ENCODE measurements around the gene FFAR1. TPM values are rescaled to one million over a fixed set of nuclear protein-coding genes. Genes with fewer than 3 reads are reported as not detected.

The FFAR1 gene
- total RNA-seq, 1 donor from 2014 or later: not detected

DNA sequence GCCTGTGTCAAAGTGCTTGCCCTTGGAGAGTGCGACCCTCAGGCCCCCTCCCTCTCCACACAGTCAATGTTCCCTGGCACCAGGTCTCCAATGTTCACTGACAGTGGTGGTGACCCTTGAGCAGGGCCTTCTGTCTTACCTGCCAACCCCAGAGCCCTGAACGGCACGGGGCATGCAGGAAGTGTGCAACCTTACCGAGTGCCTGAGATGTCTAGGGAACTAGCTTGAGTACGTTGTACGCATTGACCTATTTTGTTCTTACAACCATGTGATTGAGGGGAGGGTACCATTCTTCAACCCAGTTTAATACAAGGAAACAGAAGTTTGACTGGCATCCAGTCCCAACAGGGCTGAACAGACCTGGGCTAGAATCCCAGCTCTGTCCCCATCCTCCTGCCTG, 42.5 kb upstream of the FFAR1 start:
- no peak overlapping the region for H3K27ac ChIP-seq (ENCODE audit: low read depth, low read length)
- no peaks in the 10 kb centered on the region for H3K36me3 ChIP-seq (ENCODE audit: control insufficient read depth in 3 of 3, insufficient read depth in 3 of 3, low read length in 3 of 3)
- peaks cover 21 to 39% (median 23%) of the 10 kb centered on the region in 3 donors for H3K27me3 ChIP-seq (ENCODE audit: control insufficient read depth in 3 of 3, insufficient read depth in 3 of 3, low read length in 3 of 3)
- no peaks in the 10 kb centered on the region for H3K4me1 ChIP-seq (ENCODE audit: control insufficient read depth in 3 of 3, insufficient read depth in 3 of 3, low read length in 3 of 3)
- H3K9ac ChIP-seq (ENCODE audit: low read depth in 1 of 3, low read length in 3 of 3): no peak overlapping the region
- H3K4me3 ChIP-seq (ENCODE audit: low read length in 3 of 3): no peak overlapping the region
- no peaks in the 10 kb centered on the region for H3K9me3 ChIP-seq (ENCODE audit: control insufficient read depth in 3 of 3, low read length in 3 of 3)

DNA sequence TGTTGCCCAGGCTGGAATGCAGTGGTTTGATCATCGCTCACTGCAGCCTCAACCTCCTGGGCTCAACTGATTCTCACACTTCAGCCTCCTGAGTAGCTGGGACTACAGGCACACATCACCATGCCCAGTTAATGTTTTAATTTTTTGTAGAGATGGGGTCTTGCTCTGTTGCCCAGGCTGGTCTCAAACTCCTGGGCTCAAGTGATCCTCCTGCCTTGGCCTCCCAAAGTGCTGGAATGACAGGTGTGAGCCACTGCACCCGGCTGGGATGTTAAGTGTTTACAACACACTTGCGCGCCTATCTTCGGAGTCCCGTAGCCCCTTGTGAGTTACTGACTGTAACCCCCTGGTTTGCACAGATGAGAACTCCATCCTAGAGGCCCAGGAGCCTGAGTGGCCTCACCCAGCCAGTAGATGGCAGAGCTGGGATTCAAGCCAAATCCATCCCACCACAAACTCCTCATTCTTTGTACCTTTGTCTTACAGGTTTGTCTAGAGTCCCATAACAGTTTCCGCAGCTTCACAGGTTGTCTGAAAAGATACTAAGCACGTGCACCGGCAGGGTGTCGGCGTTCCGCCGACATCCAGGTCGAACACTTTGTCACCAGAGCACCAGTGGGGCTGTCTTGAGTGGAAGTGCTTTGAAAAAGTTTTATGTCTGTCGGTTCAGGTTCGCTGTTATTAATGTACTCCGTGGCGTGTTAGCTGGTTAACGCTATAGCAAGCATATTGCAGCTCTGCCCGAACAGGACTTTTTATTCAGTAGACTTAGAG, 41.0 kb upstream of the FFAR1 start:
- no peaks in the 10 kb centered on the region for H3K4me1 ChIP-seq (ENCODE audit: control insufficient read depth in 3 of 3, insufficient read depth in 3 of 3, low read length in 3 of 3)
- H3K36me3 ChIP-seq (ENCODE audit: control insufficient read depth in 3 of 3, insufficient read depth in 3 of 3, low read length in 3 of 3): no peaks in the 10 kb centered on the region
- H3K27me3 ChIP-seq (ENCODE audit: control insufficient read depth in 3 of 3, insufficient read depth in 3 of 3, low read length in 3 of 3): peaks cover 14 to 26% (median 18%) of the 10 kb centered on the region in 3 donors
- no peaks in the 10 kb centered on the region for H3K9me3 ChIP-seq (ENCODE audit: control insufficient read depth in 3 of 3, low read length in 3 of 3)
- H3K9ac ChIP-seq (ENCODE audit: low read depth in 1 of 3, low read length in 3 of 3): no peak overlapping the region
- H3K27ac ChIP-seq (ENCODE audit: low read depth, low read length): no peak overlapping the region
- no peak overlapping the region for H3K4me3 ChIP-seq (ENCODE audit: low read length in 3 of 3)

DNA sequence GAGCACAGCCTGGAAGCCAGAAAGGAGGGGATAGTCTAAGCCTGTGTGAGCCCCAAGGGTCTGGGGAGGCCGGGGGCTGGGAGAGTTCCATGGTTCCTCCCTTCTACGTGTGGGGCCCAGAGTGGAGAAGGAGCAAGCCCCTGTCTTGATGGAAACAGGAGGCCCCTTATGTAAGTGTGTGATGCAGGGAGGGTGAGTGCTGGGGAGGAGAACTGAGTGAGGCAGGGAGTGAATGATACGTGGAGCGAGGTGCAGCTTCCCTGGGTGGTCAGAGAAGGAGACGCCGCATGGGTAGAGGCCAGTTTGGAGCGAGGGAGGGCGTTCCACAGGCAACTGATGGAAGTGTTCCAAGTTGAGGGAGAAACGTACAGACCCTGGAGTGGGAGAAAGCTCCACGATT, 39.8 kb upstream of the FFAR1 start:
- H3K9ac ChIP-seq (ENCODE audit: low read depth in 1 of 3, low read length in 3 of 3): no peak overlapping the region
- H3K36me3 ChIP-seq (ENCODE audit: control insufficient read depth in 3 of 3, insufficient read depth in 3 of 3, low read length in 3 of 3): no peaks in the 10 kb centered on the region
- H3K4me3 ChIP-seq (ENCODE audit: low read length in 3 of 3): no peak overlapping the region
- no peaks in the 10 kb centered on the region for H3K9me3 ChIP-seq (ENCODE audit: control insufficient read depth in 3 of 3, low read length in 3 of 3)
- H3K27me3 ChIP-seq (ENCODE audit: control insufficient read depth in 3 of 3, insufficient read depth in 3 of 3, low read length in 3 of 3): peaks cover 9 to 16% (median 14%) of the 10 kb centered on the region in 3 donors
- no peaks in the 10 kb centered on the region for H3K4me1 ChIP-seq (ENCODE audit: control insufficient read depth in 3 of 3, insufficient read depth in 3 of 3, low read length in 3 of 3)
- H3K27ac ChIP-seq (ENCODE audit: low read depth, low read length): no peak overlapping the region

DNA sequence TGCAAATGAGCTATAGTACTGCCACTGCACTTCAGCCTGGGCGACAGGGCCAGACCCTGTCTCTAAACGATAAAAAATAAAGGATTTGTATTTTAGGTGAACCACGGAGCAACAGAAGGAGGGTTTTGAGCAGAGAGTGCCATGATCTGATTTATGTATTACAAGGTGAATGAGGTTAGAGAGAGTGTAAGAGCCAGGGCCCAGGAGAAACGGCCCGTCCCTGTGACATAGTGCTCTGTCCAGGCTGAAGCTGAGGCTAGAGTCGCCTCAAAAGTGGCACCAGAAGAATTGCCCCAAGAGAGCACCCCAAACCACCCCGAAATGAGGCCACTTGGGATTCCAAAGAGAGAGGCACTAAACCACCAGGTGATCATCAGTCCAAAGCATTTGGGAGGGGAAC, 38.8 kb upstream of the FFAR1 start:
- Histone ChIP-seq H3K4me3 (ENCODE audit: low read length in 3 of 3) (no peak overlapping the region), H3K36me3 (ENCODE audit: control insufficient read depth in 3 of 3, insufficient read depth in 3 of 3, low read length in 3 of 3) (no peaks in the 10 kb centered on the region), H3K9me3 (ENCODE audit: control insufficient read depth in 3 of 3, low read length in 3 of 3) (no peaks in the 10 kb centered on the region), H3K27ac (ENCODE audit: low read depth, low read length) (no peak overlapping the region), H3K4me1 (ENCODE audit: control insufficient read depth in 3 of 3, insufficient read depth in 3 of 3, low read length in 3 of 3) (no peaks in the 10 kb centered on the region), H3K27me3 (ENCODE audit: control insufficient read depth in 3 of 3, insufficient read depth in 3 of 3, low read length in 3 of 3) (peaks cover 6 to 8% (median 7%) of the 10 kb centered on the region in 3 donors), H3K9ac (ENCODE audit: low read depth in 1 of 3, low read length in 3 of 3) (no peak overlapping the region)

DNA sequence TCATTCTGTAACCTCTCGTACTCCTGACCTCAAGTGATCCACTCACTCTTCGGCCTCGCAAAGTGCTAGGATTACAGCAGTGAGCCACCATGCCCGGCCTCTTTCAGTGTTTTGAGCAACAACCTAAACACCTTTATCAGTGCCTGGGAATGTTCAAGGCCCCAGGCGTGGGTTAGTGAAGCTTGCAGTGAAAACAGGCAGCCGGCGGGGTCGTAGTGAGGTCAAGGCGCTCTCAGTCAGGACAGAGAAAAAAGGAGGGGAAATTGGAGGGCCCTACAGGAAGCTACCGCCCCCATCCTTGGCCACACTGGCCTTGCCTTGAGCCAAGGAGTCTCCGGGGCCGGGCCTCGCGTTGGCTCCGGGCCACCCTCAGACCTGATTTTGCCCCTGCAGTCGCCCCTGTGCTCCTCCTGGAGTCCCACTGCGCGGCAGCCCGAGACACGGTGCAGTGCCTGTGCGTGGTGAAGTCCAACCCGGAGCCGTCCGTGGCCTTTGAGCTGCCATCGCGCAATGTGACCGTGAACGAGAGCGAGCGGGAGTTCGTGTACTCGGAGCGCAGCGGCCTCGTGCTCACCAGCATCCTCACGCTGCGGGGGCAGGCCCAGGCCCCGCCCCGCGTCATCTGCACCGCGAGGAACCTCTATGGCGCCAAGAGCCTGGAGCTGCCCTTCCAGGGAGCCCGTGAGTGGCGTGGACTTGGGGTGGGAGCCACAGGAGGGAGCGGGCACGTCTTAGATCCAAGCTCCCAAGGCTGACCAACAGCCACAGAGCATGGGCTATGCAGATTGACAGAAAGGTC, 38.0 kb upstream of the FFAR1 start:
- Histone ChIP-seq H3K27me3 (ENCODE audit: control insufficient read depth in 3 of 3, insufficient read depth in 3 of 3, low read length in 3 of 3) (peaks cover 4 to 8% (median 8%) of the 10 kb centered on the region in 3 donors), H3K4me3 (ENCODE audit: low read length in 3 of 3) (no peak overlapping the region), H3K36me3 (ENCODE audit: control insufficient read depth in 3 of 3, insufficient read depth in 3 of 3, low read length in 3 of 3) (no peaks in the 10 kb centered on the region), H3K27ac (ENCODE audit: low read depth, low read length) (no peak overlapping the region), H3K9me3 (ENCODE audit: control insufficient read depth in 3 of 3, low read length in 3 of 3) (no peaks in the 10 kb centered on the region), H3K9ac (ENCODE audit: low read depth in 1 of 3, low read length in 3 of 3) (no peak overlapping the region), H3K4me1 (ENCODE audit: control insufficient read depth in 3 of 3, insufficient read depth in 3 of 3, low read length in 3 of 3) (no peaks in the 10 kb centered on the region)

DNA sequence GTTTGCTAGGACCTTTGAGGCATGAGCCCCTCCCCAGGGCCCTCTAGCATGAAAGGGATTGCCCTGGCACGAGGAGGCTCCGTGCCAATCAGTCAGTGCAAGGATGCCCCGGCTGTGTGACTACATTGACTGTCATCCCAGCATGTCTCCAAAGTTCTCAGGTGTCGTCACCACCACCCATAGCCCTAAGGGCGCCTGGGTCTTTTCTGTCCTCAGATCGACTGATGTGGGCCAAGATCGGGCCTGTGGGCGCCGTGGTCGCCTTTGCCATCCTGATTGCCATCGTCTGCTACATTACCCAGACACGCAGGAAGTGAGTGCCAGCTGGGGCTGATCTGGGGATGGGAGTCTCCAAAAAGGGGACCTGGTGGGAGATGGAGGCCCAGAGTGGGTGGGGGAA, 37.4 kb upstream of the FFAR1 start:
- Histone ChIP-seq H3K4me3 (ENCODE audit: low read length in 3 of 3) (no peak overlapping the region), H3K9me3 (ENCODE audit: control insufficient read depth in 3 of 3, low read length in 3 of 3) (no peaks in the 10 kb centered on the region), H3K36me3 (ENCODE audit: control insufficient read depth in 3 of 3, insufficient read depth in 3 of 3, low read length in 3 of 3) (no peaks in the 10 kb centered on the region), H3K27ac (ENCODE audit: low read depth, low read length) (no peak overlapping the region), H3K9ac (ENCODE audit: low read depth in 1 of 3, low read length in 3 of 3) (no peak overlapping the region), H3K27me3 (ENCODE audit: control insufficient read depth in 3 of 3, insufficient read depth in 3 of 3, low read length in 3 of 3) (peaks cover 4 to 8% (median 8%) of the 10 kb centered on the region in 3 donors), H3K4me1 (ENCODE audit: control insufficient read depth in 3 of 3, insufficient read depth in 3 of 3, low read length in 3 of 3) (no peaks in the 10 kb centered on the region)

DNA sequence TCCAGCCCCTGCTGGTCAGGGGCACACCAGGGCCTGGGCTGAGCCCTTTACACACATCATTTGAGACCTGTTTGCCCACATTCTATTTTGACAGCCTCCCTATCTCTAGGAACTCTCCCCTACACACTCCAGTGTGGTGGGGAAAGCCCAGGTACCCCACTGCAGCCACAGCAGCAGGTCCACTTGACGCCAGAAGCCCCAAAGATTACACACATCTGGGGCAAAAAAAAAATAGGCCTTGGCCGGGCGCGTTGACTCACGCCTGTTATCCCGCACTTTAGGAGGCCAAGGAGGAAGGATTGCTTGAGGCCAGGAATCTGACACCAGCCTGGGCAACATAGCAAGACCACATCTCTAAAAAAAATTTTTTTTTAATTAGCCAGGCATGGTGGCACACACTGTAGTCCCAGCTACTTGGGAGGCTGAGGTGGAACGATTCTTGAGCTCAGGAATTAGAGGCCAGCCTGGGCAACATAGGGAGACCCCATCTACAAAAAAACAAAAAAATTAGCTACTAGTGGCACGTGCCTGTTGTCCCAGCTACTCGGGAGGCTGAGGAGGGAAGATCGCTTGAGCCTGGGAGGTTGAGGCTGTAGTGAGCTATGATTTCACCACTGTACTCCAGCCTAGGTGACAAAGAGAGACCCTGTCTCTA, 36.8 kb upstream of the FFAR1 start:
- H3K27me3 ChIP-seq (ENCODE audit: control insufficient read depth in 3 of 3, insufficient read depth in 3 of 3, low read length in 3 of 3): peaks cover 4 to 8% (median 8%) of the 10 kb centered on the region in 3 donors
- no peaks in the 10 kb centered on the region for H3K9me3 ChIP-seq (ENCODE audit: control insufficient read depth in 3 of 3, low read length in 3 of 3)
- H3K36me3 ChIP-seq (ENCODE audit: control insufficient read depth in 3 of 3, insufficient read depth in 3 of 3, low read length in 3 of 3): no peaks in the 10 kb centered on the region
- no peak overlapping the region for H3K27ac ChIP-seq (ENCODE audit: low read depth, low read length)
- H3K4me3 ChIP-seq (ENCODE audit: low read length in 3 of 3): no peak overlapping the region
- no peaks in the 10 kb centered on the region for H3K4me1 ChIP-seq (ENCODE audit: control insufficient read depth in 3 of 3, insufficient read depth in 3 of 3, low read length in 3 of 3)
- H3K9ac ChIP-seq (ENCODE audit: low read depth in 1 of 3, low read length in 3 of 3): no peak overlapping the region

DNA sequence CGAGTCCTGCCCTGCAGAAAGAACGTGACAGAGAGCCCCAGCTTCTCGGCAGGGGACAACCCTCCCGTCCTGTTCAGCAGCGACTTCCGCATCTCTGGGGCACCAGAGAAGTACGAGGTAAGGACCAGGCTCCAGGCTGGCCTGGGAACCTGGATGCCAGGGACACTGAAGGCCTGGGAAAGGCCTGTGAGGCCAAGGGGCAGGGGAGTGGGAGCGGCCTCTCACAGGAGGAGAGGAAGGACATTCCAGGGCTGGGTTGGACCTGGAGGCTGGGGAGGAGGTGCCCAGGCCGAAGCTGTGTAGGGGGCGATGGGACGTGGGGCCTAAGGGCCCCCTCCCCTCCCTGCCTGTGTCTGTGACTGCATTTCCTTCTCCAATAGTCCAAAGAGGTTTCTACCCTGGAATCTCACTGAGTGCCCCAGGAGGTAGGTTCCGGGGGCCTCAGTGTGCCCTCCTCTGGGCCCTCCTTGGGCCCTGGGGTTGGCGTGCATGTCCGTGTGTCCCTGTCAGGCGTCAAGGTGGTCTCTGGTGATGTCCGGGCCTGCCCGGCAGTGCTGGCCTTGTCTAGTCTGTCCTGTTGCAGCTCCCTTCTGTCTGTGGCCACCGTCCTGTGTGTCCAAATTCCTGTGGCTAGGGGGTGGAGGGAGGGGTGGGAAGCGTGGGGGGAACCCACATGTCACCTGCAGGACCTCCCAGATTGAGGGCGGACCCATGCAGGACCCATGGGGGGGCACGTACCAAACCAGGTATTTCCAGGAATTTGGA, 35.6 kb upstream of the FFAR1 start:
- Histone ChIP-seq H3K4me1 (ENCODE audit: control insufficient read depth in 3 of 3, insufficient read depth in 3 of 3, low read length in 3 of 3) (no peaks in the 10 kb centered on the region), H3K27me3 (ENCODE audit: control insufficient read depth in 3 of 3, insufficient read depth in 3 of 3, low read length in 3 of 3) (peaks cover 4 to 8% (median 6%) of the 10 kb centered on the region in 3 donors), H3K9ac (ENCODE audit: low read depth in 1 of 3, low read length in 3 of 3) (no peak overlapping the region), H3K9me3 (ENCODE audit: control insufficient read depth in 3 of 3, low read length in 3 of 3) (no peaks in the 10 kb centered on the region), H3K36me3 (ENCODE audit: control insufficient read depth in 3 of 3, insufficient read depth in 3 of 3, low read length in 3 of 3) (no peaks in the 10 kb centered on the region), H3K4me3 (ENCODE audit: low read length in 3 of 3) (no peak overlapping the region), H3K27ac (ENCODE audit: low read depth, low read length) (no peak overlapping the region)

DNA sequence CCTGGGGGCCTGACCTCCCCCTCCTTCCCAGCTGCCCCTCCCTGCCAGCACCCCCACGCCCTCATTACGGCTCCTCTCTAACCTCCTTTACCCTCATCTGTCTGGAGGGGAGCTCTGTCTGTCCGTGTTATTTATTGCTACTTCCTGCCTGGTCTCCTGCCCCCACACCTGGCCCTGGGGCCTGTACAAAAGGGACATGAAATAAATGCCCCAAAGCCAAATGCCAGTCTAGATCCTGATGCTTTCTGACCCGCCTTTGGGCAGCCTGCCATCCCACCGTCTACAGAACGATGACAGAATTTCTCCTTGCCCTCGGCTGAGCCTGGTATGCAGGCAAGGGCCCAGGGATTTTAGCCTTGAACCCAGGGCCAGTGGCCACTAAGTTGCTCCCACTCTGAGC, 34.1 kb upstream of the FFAR1 start:
- Histone ChIP-seq H3K4me3 (ENCODE audit: low read length in 3 of 3) (no peak overlapping the region), H3K27ac (ENCODE audit: low read depth, low read length) (no peak overlapping the region), H3K9ac (ENCODE audit: low read depth in 1 of 3, low read length in 3 of 3) (no peak overlapping the region), H3K9me3 (ENCODE audit: control insufficient read depth in 3 of 3, low read length in 3 of 3) (no peaks in the 10 kb centered on the region), H3K4me1 (ENCODE audit: control insufficient read depth in 3 of 3, insufficient read depth in 3 of 3, low read length in 3 of 3) (peaks cover 0 to 1% (median under 1%) of the 10 kb centered on the region in 3 donors), H3K27me3 (ENCODE audit: control insufficient read depth in 3 of 3, insufficient read depth in 3 of 3, low read length in 3 of 3) (peaks cover 0 to 8% (median 4%) of the 10 kb centered on the region in 3 donors), H3K36me3 (ENCODE audit: control insufficient read depth in 3 of 3, insufficient read depth in 3 of 3, low read length in 3 of 3) (no peaks in the 10 kb centered on the region)

Data from skeletal muscle tissue (tissue), 4 donors.